ENCODE results near the gene C3.
"Not testable (repeated sequence)": the region's sequence is repeated elsewhere in the genome, so short reads cannot be mapped to it uniquely, and the experiment has no call there.

Gene C3

GRCh38 chr19:6686628-6686975 is 33.8 kb downstream of the C3 start:
- DNase-seq = no peak

- DNase-seq = no peak
These were observed 34.4 kb downstream of the C3 start for GRCh38 chr19:6685962-6686627.

- no peak for DNase-seq
These were observed 35.0 kb downstream of the C3 start for GRCh38 chr19:6685482-6685881.

- DNase-seq = no peak
These were observed 36.5 kb downstream of the C3 start for GRCh38 chr19:6683971-6684370.

GRCh38 chr19:6682607-6683128 is 37.8 kb downstream of the C3 start:
- DNase-seq = no peak

GRCh38 chr19:6680141-6680540 is 40.3 kb downstream of the C3 start:
- no peak for DNase-seq

GRCh38 chr19:6679139-6679538 is 41.3 kb downstream of the C3 start:
- DNase-seq = no peak

GRCh38 chr19:6678690-6679109 is 41.8 kb downstream of the C3 start:
- peak in 1 of 5 donors; percentile 71 for DNase-seq

- DNase-seq = peak in 1 of 5 donors; percentile 19
These were observed 42.4 kb downstream of the C3 start for GRCh38 chr19:6677883-6678689.

- no peak for DNase-seq
These were observed 43.0 kb downstream of the C3 start for GRCh38 chr19:6677495-6677882.

- DNase-seq = no peak
These were observed 44.2 kb downstream of the C3 start for GRCh38 chr19:6676288-6676687.

- peak; percentile 60 to 92 (median 69) for DNase-seq
These were observed 45.6 kb downstream of the C3 start for GRCh38 chr19:6674868-6675305.

GRCh38 chr19:6674408-6674807 is 46.0 kb downstream of the C3 start:
- not testable (repeated sequence) for DNase-seq

- DNase-seq = no peak
These were observed 47.7 kb downstream of the C3 start for GRCh38 chr19:6672693-6673290.

- DNase-seq = no peak
These were observed 48.5 kb downstream of the C3 start for GRCh38 chr19:6671960-6672359.

- DNase-seq = no peak
These were observed 51.8 kb downstream of the C3 start for GRCh38 chr19:6668691-6669090.

GRCh38 chr19:6667114-6667627 is 53.3 kb downstream of the C3 start:
- no peak for DNase-seq

- no peak for DNase-seq
These were observed 55.5 kb downstream of the C3 start for GRCh38 chr19:6664916-6665315.

- DNase-seq = peak in 1 of 5 donors; percentile 44
These were observed 56.9 kb downstream of the C3 start for GRCh38 chr19:6663236-6664201.

- no peak for DNase-seq
These were observed 57.7 kb downstream of the C3 start for GRCh38 chr19:6662702-6663101.

- peak in 3 of 5 donors; percentile 46 to 79 (median 47) for DNase-seq
These were observed 58.8 kb downstream of the C3 start for GRCh38 chr19:6661509-6662244.
